Superior temporal gyrus (tissue), 1 donor: Measurements from ENCODE around the gene CPOX.
"Not testable (repeated sequence)": the region's sequence is repeated elsewhere in the genome, so short reads cannot be mapped to it uniquely, and the experiment has no call there.

ENCODE experiments used
- DNase-seq: peaks from one replicate; pipeline ENCODE4 v3.0.0-alpha.2; 2016; ENCODE audit errors: extremely low spot score

Gene CPOX

GRCh38 chr3:98593046-98593936, at the start of gene CPOX:
Gene CPOX, minus strand, starts transcription at chr3:98593611. Its CDS starts 107 bp downstream, at chr3:98593504.
- DNase-seq = peak; percentile 95

GRCh38 chr3:98642769-98643168, 49.4 kb upstream of the CPOX start:
- not testable (repeated sequence) for DNase-seq

GRCh38 chr3:98641756-98642155, 48.3 kb upstream of the CPOX start:
- DNase-seq = not testable (repeated sequence)

GRCh38 chr3:98638515-98638914, 45.1 kb upstream of the CPOX start:
- not testable (repeated sequence) for DNase-seq

GRCh38 chr3:98630416-98630815, 37.0 kb upstream of the CPOX start:
- DNase-seq = no peak

GRCh38 chr3:98628317-98628716, 34.9 kb upstream of the CPOX start:
- no peak for DNase-seq

GRCh38 chr3:98626151-98626550, 32.7 kb upstream of the CPOX start:
- DNase-seq = no peak

GRCh38 chr3:98623572-98624280, 30.3 kb upstream of the CPOX start:
- no peak for DNase-seq

GRCh38 chr3:98617841-98618240, 24.4 kb upstream of the CPOX start:
- no peak for DNase-seq

GRCh38 chr3:98613616-98614015, 20.2 kb upstream of the CPOX start:
- DNase-seq = no peak

GRCh38 chr3:98612996-98613517, 19.6 kb upstream of the CPOX start:
- DNase-seq = no peak

GRCh38 chr3:98612587-98612986, 19.2 kb upstream of the CPOX start:
- DNase-seq = no peak

- DNase-seq = no peak
These were observed 14.6 kb upstream of the CPOX start for GRCh38 chr3:98608029-98608428.

GRCh38 chr3:98603580-98603979, 10.2 kb upstream of the CPOX start:
- no peak for DNase-seq

- DNase-seq = peak; percentile 89
These were observed 8.8 kb upstream of the CPOX start for GRCh38 chr3:98602078-98602678.

- DNase-seq = no peak
These were observed 7.8 kb upstream of the CPOX start for GRCh38 chr3:98601180-98601579.

- DNase-seq = no peak
These were observed 7.1 kb upstream of the CPOX start for GRCh38 chr3:98600412-98601095.

- no peak for DNase-seq
These were observed 6.4 kb upstream of the CPOX start for GRCh38 chr3:98599647-98600411.

GRCh38 chr3:98598492-98598891, 5.1 kb upstream of the CPOX start:
- no peak for DNase-seq

- peak; percentile 74 for DNase-seq
These were observed 3.4 kb upstream of the CPOX start for GRCh38 chr3:98596541-98597500.
